DOHH2 (cell line): Measurements from ENCODE around the gene SCLY.

Experiments
- H3F3A ChIP-seq: fragments of 200-600 bp; sonication (generic), shearing (Covaris generic); 2 replicates; pipeline ENCODE4 v1.6.0; 2016; ENCODE audit warnings: antibody characterized with exemption, mild to moderate bottlenecking; ENCODE audit not compliant: control insufficient read depth, insufficient read depth
- H3K27ac ChIP-seq: fragments of 200-600 bp; sonication (generic); 2 replicates; pipeline ENCODE4 v1.5.1; 2014; ENCODE audit warnings: low read depth, mild to moderate bottlenecking, low read length, moderate library complexity
- H3K27me3 ChIP-seq: fragments of 200-600 bp; sonication (generic); 2 replicates; pipeline ENCODE4 v1.6.1; 2014; ENCODE audit warnings: mild to moderate bottlenecking, low read length, mixed read lengths; ENCODE audit not compliant: control insufficient read depth
- H3K36me3 ChIP-seq: fragments of 200-600 bp; sonication (generic); 2 replicates; pipeline ENCODE4 v1.6.1; 2014; ENCODE audit warnings: mild to moderate bottlenecking, low read length, moderate library complexity, mixed read lengths; ENCODE audit not compliant: control insufficient read depth
- H3K4me1 ChIP-seq: fragments of 200-600 bp; sonication (generic); 2 replicates; pipeline ENCODE4 v1.6.1; 2014; ENCODE audit warnings: mild to moderate bottlenecking, low read length, mixed read lengths; ENCODE audit not compliant: control insufficient read depth
- H3K4me2 ChIP-seq: fragments of 200-600 bp; sonication (generic); 2 replicates; pipeline ENCODE4 v1.6.0; 2014; ENCODE audit warnings: mild to moderate bottlenecking, low read length, moderate library complexity
- H3K4me3 ChIP-seq: fragments of 200-600 bp; sonication (generic); 2 replicates; pipeline ENCODE4 v1.5.1; 2014; ENCODE audit warnings: mild to moderate bottlenecking, low read length, mixed read lengths
- H3K79me2 ChIP-seq: fragments of 200-600 bp; sonication (generic); 2 replicates; pipeline ENCODE4 v1.6.1; 2014; ENCODE audit warnings: mild to moderate bottlenecking, low read length, mixed read lengths; ENCODE audit not compliant: control insufficient read depth
- H3K9me2 ChIP-seq: fragments of 200-600 bp; sonication (generic); replicated peaks from 2 replicates; pipeline ENCODE4 v1.6.1; 2014; ENCODE audit warnings: mild to moderate bottlenecking, low read length, mixed read lengths; ENCODE audit not compliant: control insufficient read depth
- H3K9me3 ChIP-seq: fragments of 200-600 bp; sonication (generic); 2 replicates; pipeline ENCODE4 v1.6.1; 2014; ENCODE audit warnings: antibody characterized with exemption, low read length, mixed read lengths; ENCODE audit not compliant: control insufficient read depth, insufficient read depth
- H4K20me1 ChIP-seq: fragments of 200-600 bp; sonication (generic); 2 replicates; pipeline ENCODE4 v1.6.0; 2014; ENCODE audit warnings: low read depth, mild to moderate bottlenecking, antibody characterized with exemption, low read length, moderate library complexity; ENCODE audit not compliant: control insufficient read depth, insufficient read depth
- EZH2phosphoT487 ChIP-seq: fragments of 200-600 bp; sonication (generic); IDR thresholded peaks from 2 replicates; pipeline ENCODE4 v1.6.1; 2017; ENCODE audit warnings: borderline replicate concordance, mild to moderate bottlenecking, antibody characterized with exemption, low read length, moderate library complexity, mixed read lengths
- TF ChIP-seq, protein P1 (sequence below): fragments of 200-600 bp; sonication (generic); IDR thresholded peaks from one replicate; pipeline ENCODE4 v1.5.1; 2014; ENCODE audit warnings: antibody characterized with exemption, mild to moderate bottlenecking, low read depth, low read length; ENCODE audit not compliant: poor library complexity, severe bottlenecking

The SCLY gene

DNA sequence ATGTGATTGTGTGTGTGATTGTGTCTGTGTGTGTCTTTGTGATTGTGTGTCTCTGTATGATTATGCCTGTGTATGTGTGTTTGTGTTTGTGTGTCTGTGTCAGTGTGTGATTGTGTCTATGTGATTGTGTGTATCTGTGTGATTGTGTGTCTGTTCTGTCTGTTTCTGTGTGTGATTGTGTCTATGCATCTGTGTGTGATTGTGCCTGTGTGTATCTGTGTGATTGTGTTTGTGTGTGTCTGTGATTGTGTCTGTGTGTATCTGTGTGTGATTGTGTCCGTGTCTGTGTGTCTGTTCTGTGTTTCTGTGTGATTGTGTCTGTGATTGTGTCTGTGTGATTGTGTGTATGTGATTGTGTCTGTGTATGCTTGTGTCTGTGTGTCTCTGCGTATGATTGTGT is 65.5 kb downstream of the SCLY start:
- no peak for TF ChIP-seq EZH2phosphoT487
- TF ChIP-seq, protein P1, sequence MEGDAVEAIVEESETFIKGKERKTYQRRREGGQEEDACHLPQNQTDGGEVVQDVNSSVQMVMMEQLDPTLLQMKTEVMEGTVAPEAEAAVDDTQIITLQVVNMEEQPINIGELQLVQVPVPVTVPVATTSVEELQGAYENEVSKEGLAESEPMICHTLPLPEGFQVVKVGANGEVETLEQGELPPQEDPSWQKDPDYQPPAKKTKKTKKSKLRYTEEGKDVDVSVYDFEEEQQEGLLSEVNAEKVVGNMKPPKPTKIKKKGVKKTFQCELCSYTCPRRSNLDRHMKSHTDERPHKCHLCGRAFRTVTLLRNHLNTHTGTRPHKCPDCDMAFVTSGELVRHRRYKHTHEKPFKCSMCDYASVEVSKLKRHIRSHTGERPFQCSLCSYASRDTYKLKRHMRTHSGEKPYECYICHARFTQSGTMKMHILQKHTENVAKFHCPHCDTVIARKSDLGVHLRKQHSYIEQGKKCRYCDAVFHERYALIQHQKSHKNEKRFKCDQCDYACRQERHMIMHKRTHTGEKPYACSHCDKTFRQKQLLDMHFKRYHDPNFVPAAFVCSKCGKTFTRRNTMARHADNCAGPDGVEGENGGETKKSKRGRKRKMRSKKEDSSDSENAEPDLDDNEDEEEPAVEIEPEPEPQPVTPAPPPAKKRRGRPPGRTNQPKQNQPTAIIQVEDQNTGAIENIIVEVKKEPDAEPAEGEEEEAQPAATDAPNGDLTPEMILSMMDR = no peak

DNA sequence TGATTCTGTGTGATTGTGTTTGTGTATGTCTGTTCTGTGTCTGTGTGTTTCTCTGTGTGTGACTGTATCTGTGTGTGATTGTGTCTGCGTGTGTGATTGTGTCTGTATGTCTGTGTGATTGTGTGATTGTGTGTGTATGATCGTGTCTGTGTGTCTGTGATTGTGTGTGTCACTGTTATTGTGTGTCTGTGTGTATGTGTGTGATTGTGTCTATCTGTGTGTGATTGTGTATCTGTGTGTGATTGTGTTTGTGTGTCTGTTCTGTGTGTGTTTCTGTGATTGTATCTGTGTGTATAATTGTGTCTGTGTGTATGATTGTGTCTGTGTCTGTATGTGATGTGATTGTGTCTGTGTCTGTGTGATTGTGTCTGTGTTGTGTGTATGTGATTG is 66.0 kb downstream of the SCLY start:
- H3K4me1 ChIP-seq = no peaks in the 10 kb centered on the region
- no peaks in the 10 kb centered on the region for H3K27me3 ChIP-seq
- no peak overlapping the region for H3K4me2 ChIP-seq
- no peak overlapping the region for H3K27ac ChIP-seq
- H3F3A ChIP-seq = no peaks in the 10 kb centered on the region
- peaks cover 2% of the 10 kb centered on the region; the same call in 1 of the 2 replicates for H4K20me1 ChIP-seq
- H3K9me2 ChIP-seq = no peaks in the 10 kb centered on the region
- peaks cover 7% of the 10 kb centered on the region; the same call in 1 of the 2 replicates for H3K9me3 ChIP-seq
- no peaks in the 10 kb centered on the region for H3K79me2 ChIP-seq
- no peak for TF ChIP-seq EZH2phosphoT487
- TF ChIP-seq, protein P1 = no peak
- no peaks in the 10 kb centered on the region for H3K36me3 ChIP-seq
- H3K4me3 ChIP-seq = no peak overlapping the region

More for the DNA sequence above, 65.5 kb downstream of the SCLY start:
- Histone ChIP-seq H3K4me1 (no peaks in the 10 kb centered on the region), H3K4me2 (no peak overlapping the region), H3K27ac (no peak overlapping the region), H3K36me3 (no peaks in the 10 kb centered on the region), H3K9me2 (no peaks in the 10 kb centered on the region), H3K9me3 (peaks cover 7% of the 10 kb centered on the region; the same call in 1 of the 2 replicates), H3K27me3 (no peaks in the 10 kb centered on the region), H4K20me1 (no peaks in the 10 kb centered on the region), H3K79me2 (no peaks in the 10 kb centered on the region), H3K4me3 (no peak overlapping the region), H3F3A (no peaks in the 10 kb centered on the region)

GRCh38 chr2:238127165-238128060 is 66.6 kb downstream of the SCLY start:
- Histone ChIP-seq H3F3A (no peaks in the 10 kb centered on the region), H3K9me3 (peaks cover 7% of the 10 kb centered on the region; the same call in 1 of the 2 replicates), H3K79me2 (no peaks in the 10 kb centered on the region), H3K27me3 (no peaks in the 10 kb centered on the region), H3K4me1 (no peaks in the 10 kb centered on the region), H3K4me3 (no peak overlapping the region), H3K27ac (no peak overlapping the region), H3K9me2 (no peaks in the 10 kb centered on the region), H3K36me3 (no peaks in the 10 kb centered on the region), H4K20me1 (peaks cover 2% of the 10 kb centered on the region; the same call in 1 of the 2 replicates), H3K4me2 (no peak overlapping the region)
- TF ChIP-seq EZH2phosphoT487 = no peak
- TF ChIP-seq, protein P1 = no peak
